SH-SY5Y (cell line): Measurements from ENCODE around the gene BLOC1S1.

Source experiments
- GATA2 ChIP-seq: IDR thresholded peaks from 2 replicates; pipeline ENCODE4 v1.6.1; 2011; ENCODE audit warnings: mild to moderate bottlenecking, low read depth, low read length
- GATA3 ChIP-seq: IDR thresholded peaks from 2 replicates; pipeline ENCODE4 v1.6.1; 2011; ENCODE audit warnings: low read depth, mild to moderate bottlenecking, low read length, moderate library complexity

DNA sequence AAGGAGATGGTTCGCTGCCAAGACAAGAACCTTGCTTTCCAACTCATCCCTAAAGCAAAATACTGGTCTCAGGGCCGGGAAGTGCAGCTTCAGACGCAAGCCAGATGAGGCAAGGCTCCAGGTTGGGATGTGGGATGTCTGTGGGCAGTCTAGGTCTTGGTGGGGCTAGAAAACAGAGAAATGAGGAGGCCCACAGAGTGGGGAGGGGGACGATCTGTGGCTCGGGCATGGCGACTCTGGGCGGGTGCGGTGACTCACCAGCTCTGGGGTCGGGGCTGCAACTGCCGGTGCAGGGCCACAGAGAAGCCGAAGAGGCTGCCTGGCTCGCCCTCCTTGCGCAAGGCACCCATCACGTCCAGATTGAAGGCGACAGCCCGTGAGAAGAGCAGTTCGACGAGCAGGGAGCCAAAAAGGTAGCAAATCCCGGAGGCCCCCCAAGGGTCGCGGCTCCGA is 8.6 kb upstream of the BLOC1S1 start:
- TF ChIP-seq GATA2 (no peak), GATA3 (no peak)
